Epithelial cell of proximal tubule (primary cell): ENCODE measurements around the gene LGALS4. TPM values are rescaled to one million over a fixed set of nuclear protein-coding genes. Genes with fewer than 3 reads are reported as not detected.
"Not testable (repeated sequence)": the region's sequence is repeated elsewhere in the genome, so short reads cannot be mapped to it uniquely, and the experiment has no call there.

Experiments used
- DNase-seq: peaks from one replicate; pipeline ENCODE4 v3.0.0-alpha.2; 2011; ENCODE audit warnings: low read depth
- H3K4me3 ChIP-seq: 2 replicates; pipeline ENCODE4 v1.5.1; 2011; ENCODE audit warnings: low read depth, mild to moderate bottlenecking, low read length
- CTCF ChIP-seq: conservative IDR thresholded peaks from 2 replicates; pipeline ENCODE4 v1.5.1; 2012; ENCODE audit warnings: low read depth, mild to moderate bottlenecking, low read length
- total RNA-seq: library from RNA; depleted of rRNA; stranded (reverse); fragments of >200 nt; gene quantifications from 2 replicates; pipeline ENCODE4 v1.2.3, GENCODE V29; 2015

LGALS4 gene
- total RNA-seq, 1 donor from 2014 or later, result not detected

- no peak overlapping the region for H3K4me3 ChIP-seq
- no peak for DNase-seq
- no peak for TF ChIP-seq CTCF
These were observed 4.0 kb downstream of the LGALS4 start for GRCh38 chr19:38808741-38809140.

GRCh38 chr19:38807374-38808098, 5.2 kb downstream of the LGALS4 start:
- DNase-seq, result peak; percentile 73
- not testable (repeated sequence) for H3K4me3 ChIP-seq

- DNase-seq, result no peak
- TF ChIP-seq CTCF, result no peak
- no peak overlapping the region for H3K4me3 ChIP-seq
These were observed 6.4 kb downstream of the LGALS4 start for GRCh38 chr19:38806371-38806770.

DNA sequence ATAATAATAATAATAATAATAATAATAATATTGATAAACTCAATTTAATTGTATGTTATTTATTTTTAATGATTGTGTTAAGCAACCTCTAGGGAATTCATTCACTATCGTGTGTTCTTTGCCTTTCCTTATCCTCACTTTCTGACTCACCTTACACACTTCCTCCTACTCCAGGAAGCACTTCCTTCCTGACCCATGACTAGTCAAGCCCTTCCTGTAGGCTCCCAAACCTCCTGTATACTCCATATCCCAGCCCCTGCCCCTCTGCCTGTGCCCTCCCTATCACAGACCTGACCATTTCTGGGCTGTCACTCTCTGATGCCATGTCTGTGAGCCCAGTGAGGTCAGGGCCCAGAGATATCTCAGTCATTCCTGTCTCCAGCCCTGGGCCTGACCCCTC, 7.6 kb downstream of the LGALS4 start:
- no peak for TF ChIP-seq CTCF
- DNase-seq, result no peak
- no peak overlapping the region for H3K4me3 ChIP-seq

- DNase-seq, result no peak
- no peak overlapping the region for H3K4me3 ChIP-seq
- TF ChIP-seq CTCF, result no peak
These were observed 9.2 kb downstream of the LGALS4 start for GRCh38 chr19:38803543-38803942.

- no peak overlapping the region for H3K4me3 ChIP-seq
- TF ChIP-seq CTCF, result no peak
- DNase-seq, result no peak
These were observed 11.2 kb downstream of the LGALS4 start for GRCh38 chr19:38801359-38802095.

GRCh38 chr19:38800577-38801347, 12.0 kb downstream of the LGALS4 start:
- H3K4me3 ChIP-seq, result no peak overlapping the region
- no peak for TF ChIP-seq CTCF
- no peak for DNase-seq
